ENCODE results near the gene CREB3. TPM values are rescaled to one million over a fixed set of nuclear protein-coding genes. Genes with fewer than 3 reads are reported as not detected.

Gene CREB3
- polyA plus RNA-seq, 1 donor from 2014 or later = 88.4 TPM

DNA sequence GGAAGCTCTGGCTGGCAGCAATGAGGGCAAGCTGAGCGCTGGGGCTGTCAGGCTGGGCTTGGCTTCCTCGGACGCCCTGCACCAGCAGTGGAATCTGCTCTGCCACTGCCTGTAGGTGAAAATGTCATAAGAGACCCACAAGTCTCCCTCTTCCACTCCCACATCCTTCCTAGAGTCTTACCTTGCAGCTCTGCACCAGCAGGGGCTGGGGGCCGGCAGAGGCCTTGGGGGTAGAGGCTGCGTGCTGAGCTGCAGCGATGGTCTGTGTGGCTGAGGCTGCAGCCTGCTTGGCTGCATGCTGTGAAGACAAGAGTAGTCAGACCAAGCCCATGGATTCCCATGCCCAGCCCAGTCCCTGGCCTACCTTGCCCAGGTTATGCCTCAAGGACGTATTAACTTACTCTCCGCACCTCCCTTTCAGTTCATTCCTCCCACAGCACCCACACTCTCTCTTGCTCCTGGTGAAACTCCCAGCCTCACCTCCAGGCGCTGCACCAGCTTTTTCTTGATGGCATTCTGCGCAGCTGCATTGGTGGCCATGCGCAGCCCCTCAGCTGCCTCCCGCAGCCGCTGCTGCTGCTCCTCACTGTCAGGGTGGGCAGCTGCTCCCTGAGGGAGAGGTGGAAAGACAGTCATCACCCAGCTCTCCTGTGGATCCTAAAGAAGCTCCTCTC, 17.8 kb upstream of the CREB3 start:
- Histone ChIP-seq H3K9me2 (ENCODE audit: insufficient read depth, low read length) (no peaks in the 10 kb centered on the region), H2AFZ (ENCODE audit: low read depth, low read length) (no peak overlapping the region), H3K27ac (ENCODE audit: low read length) (no peak overlapping the region), H3K27me3 (ENCODE audit: insufficient read depth, low read depth, low read length) (no peaks in the 10 kb centered on the region), H3K9ac (ENCODE audit: low read length) (no peak overlapping the region), H3K9me3 (ENCODE audit: low read length) (no peaks in the 10 kb centered on the region), H3F3A (ENCODE audit: insufficient read depth, low read length, poor library complexity, severe bottlenecking) (no peaks in the 10 kb centered on the region), H3K4me2 (ENCODE audit: low read length) (no peak overlapping the region), H4K20me1 (ENCODE audit: insufficient read depth) (no peaks in the 10 kb centered on the region), H3K36me3 (ENCODE audit: insufficient read depth, low read length) (peaks cover 7% of the 10 kb centered on the region), H3K4me3 (ENCODE audit: low read length) (no peak overlapping the region), H3K79me2 (replicated peaks; ENCODE audit: insufficient read depth, low read length) (no peaks in the 10 kb centered on the region)
- TF ChIP-seq SMC3 (conservative IDR thresholded peaks at IDR 0.05; ENCODE audit: poor library complexity) (no peak), EP300 (conservative IDR thresholded peaks at IDR 0.05; ENCODE audit: poor library complexity, severe bottlenecking) (no peak), RAD21 (conservative IDR thresholded peaks at IDR 0.05) (no peak), MXI1 (conservative IDR thresholded peaks at IDR 0.05; ENCODE audit: poor library complexity, severe bottlenecking) (no peak), POLR2AphosphoS5 (IDR thresholded peaks at IDR 0.05) (no peak), EZH2 (IDR thresholded peaks at IDR 0.05; ENCODE audit: borderline replicate concordance, insufficient read depth, low read length, poor library complexity, severe bottlenecking) (no peak), TAF1 (IDR thresholded peaks at IDR 0.05; ENCODE audit: low read depth) (no peak)
- TF ChIP-seq, protein P1, sequence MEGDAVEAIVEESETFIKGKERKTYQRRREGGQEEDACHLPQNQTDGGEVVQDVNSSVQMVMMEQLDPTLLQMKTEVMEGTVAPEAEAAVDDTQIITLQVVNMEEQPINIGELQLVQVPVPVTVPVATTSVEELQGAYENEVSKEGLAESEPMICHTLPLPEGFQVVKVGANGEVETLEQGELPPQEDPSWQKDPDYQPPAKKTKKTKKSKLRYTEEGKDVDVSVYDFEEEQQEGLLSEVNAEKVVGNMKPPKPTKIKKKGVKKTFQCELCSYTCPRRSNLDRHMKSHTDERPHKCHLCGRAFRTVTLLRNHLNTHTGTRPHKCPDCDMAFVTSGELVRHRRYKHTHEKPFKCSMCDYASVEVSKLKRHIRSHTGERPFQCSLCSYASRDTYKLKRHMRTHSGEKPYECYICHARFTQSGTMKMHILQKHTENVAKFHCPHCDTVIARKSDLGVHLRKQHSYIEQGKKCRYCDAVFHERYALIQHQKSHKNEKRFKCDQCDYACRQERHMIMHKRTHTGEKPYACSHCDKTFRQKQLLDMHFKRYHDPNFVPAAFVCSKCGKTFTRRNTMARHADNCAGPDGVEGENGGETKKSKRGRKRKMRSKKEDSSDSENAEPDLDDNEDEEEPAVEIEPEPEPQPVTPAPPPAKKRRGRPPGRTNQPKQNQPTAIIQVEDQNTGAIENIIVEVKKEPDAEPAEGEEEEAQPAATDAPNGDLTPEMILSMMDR (IDR thresholded peaks at IDR 0.05; ENCODE audit: poor library complexity, severe bottlenecking) = no peak
- TF ChIP-seq, protein P2, sequence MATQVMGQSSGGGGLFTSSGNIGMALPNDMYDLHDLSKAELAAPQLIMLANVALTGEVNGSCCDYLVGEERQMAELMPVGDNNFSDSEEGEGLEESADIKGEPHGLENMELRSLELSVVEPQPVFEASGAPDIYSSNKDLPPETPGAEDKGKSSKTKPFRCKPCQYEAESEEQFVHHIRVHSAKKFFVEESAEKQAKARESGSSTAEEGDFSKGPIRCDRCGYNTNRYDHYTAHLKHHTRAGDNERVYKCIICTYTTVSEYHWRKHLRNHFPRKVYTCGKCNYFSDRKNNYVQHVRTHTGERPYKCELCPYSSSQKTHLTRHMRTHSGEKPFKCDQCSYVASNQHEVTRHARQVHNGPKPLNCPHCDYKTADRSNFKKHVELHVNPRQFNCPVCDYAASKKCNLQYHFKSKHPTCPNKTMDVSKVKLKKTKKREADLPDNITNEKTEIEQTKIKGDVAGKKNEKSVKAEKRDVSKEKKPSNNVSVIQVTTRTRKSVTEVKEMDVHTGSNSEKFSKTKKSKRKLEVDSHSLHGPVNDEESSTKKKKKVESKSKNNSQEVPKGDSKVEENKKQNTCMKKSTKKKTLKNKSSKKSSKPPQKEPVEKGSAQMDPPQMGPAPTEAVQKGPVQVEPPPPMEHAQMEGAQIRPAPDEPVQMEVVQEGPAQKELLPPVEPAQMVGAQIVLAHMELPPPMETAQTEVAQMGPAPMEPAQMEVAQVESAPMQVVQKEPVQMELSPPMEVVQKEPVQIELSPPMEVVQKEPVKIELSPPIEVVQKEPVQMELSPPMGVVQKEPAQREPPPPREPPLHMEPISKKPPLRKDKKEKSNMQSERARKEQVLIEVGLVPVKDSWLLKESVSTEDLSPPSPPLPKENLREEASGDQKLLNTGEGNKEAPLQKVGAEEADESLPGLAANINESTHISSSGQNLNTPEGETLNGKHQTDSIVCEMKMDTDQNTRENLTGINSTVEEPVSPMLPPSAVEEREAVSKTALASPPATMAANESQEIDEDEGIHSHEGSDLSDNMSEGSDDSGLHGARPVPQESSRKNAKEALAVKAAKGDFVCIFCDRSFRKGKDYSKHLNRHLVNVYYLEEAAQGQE (IDR thresholded peaks at IDR 0.05; ENCODE audit: borderline replicate concordance) = no peak

DNA sequence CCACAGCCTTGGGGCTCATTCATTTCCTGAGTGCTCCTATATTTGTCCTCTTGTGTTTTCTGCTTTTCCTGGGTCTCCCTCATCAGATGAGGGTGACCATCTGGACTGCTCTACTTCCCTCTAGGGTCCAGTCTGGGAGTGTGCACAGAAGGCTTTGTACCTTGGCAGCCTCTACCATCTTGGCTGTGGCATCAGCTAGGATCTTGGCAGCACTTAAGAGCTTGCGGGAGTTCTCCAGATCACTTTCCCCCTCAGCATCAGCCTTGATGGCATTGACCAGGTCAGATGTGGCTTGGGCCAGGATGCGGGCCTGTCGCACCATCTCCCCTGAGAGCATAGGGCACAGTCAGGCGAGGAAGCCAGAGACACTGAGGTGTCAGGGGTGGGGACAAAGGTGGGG, 16.2 kb upstream of the CREB3 start:
- no peak overlapping the region for H3K4me3 ChIP-seq (ENCODE audit: low read length)
- H3K36me3 ChIP-seq (ENCODE audit: insufficient read depth, low read length) = no peaks in the 10 kb centered on the region
- TF ChIP-seq MXI1 (conservative IDR thresholded peaks at IDR 0.05; ENCODE audit: poor library complexity, severe bottlenecking) = no peak
- TF ChIP-seq EP300 (conservative IDR thresholded peaks at IDR 0.05; ENCODE audit: poor library complexity, severe bottlenecking) = no peak
- TF ChIP-seq, protein P2 (IDR thresholded peaks at IDR 0.05; ENCODE audit: borderline replicate concordance) = no peak
- TF ChIP-seq, protein P1 (IDR thresholded peaks at IDR 0.05; ENCODE audit: poor library complexity, severe bottlenecking) = no peak
- no peak for TF ChIP-seq POLR2AphosphoS5 (IDR thresholded peaks at IDR 0.05)
- no peak for TF ChIP-seq RAD21 (conservative IDR thresholded peaks at IDR 0.05)
- TF ChIP-seq TAF1 (IDR thresholded peaks at IDR 0.05; ENCODE audit: low read depth) = no peak
- no peak for TF ChIP-seq SMC3 (conservative IDR thresholded peaks at IDR 0.05; ENCODE audit: poor library complexity)
- TF ChIP-seq EZH2 (IDR thresholded peaks at IDR 0.05; ENCODE audit: borderline replicate concordance, insufficient read depth, low read length, poor library complexity, severe bottlenecking) = no peak
- no peak overlapping the region for H3K4me2 ChIP-seq (ENCODE audit: low read length)
- no peak overlapping the region for H2AFZ ChIP-seq (ENCODE audit: low read depth, low read length)
- no peak overlapping the region for H3K27ac ChIP-seq (ENCODE audit: low read length)
- H3K9me2 ChIP-seq (ENCODE audit: insufficient read depth, low read length) = no peaks in the 10 kb centered on the region
- H3K27me3 ChIP-seq (ENCODE audit: insufficient read depth, low read depth, low read length) = no peaks in the 10 kb centered on the region
- no peaks in the 10 kb centered on the region for H3K79me2 ChIP-seq (replicated peaks; ENCODE audit: insufficient read depth, low read length)
- no peaks in the 10 kb centered on the region for H3F3A ChIP-seq (ENCODE audit: insufficient read depth, low read length, poor library complexity, severe bottlenecking)
- H3K9me3 ChIP-seq (ENCODE audit: low read length) = no peaks in the 10 kb centered on the region
- H3K9ac ChIP-seq (ENCODE audit: low read length) = no peak overlapping the region
- H4K20me1 ChIP-seq (ENCODE audit: insufficient read depth) = no peaks in the 10 kb centered on the region

Measured in neural cell (in vitro differentiated cells).